HG02970 (cell line): Measurements from ENCODE around the gene TANC1.

Experiments used
- ATAC-seq: cut with Tn5 transposase; IDR thresholded peaks from one replicate; pipeline ENCODE4 v1.9.1; 2021; ENCODE audit warnings: mild to moderate bottlenecking, moderate library complexity, moderate number of reproducible peaks; ENCODE audit not compliant: unreplicated experiment, low FRiP score

The TANC1 gene

DNA sequence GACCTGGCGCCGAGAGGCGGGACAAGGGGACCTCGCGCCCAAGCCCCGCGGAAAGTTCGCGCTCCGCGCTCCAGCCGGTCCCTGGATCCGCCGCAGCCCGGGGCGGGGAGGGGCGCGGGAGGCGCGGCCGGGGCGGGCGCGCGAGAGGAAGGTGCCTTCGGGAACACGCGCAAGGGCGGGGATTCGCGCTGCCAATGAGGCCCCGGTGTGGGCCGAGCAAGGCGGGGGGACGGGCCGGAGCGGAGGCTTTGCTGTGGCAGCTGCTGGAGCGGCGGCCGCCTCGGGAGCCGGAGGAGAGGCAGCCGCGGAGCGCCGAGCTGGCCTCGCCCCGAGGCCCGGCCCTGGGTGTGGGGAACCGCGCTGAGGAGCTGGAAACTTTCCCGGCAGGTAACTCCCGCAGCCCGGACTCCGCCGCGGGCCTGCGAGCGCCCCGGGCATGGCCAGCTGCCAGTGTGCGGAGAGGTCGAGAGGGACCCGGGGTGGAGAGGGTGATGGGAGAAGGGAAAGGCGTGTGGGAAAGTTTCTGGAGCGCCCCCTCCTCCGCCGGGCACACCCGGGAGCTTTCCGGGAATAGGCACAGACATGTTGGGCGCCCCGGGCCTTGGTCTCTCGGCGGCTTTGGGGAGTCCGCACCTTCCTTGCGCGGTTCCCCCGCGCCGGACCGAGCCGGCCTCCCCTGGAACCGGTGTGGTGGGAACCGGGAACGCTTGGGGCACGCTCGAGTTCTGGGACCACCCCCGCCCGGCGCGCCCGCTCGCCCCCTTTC lies at the start of gene TANC1:
Gene TANC1 (plus strand): TSS at position 245 of the 766 bp plus-strand sequence. CDS start 97,271 bp downstream, outside the sequence.
- peak; percentile 75 for ATAC-seq

DNA sequence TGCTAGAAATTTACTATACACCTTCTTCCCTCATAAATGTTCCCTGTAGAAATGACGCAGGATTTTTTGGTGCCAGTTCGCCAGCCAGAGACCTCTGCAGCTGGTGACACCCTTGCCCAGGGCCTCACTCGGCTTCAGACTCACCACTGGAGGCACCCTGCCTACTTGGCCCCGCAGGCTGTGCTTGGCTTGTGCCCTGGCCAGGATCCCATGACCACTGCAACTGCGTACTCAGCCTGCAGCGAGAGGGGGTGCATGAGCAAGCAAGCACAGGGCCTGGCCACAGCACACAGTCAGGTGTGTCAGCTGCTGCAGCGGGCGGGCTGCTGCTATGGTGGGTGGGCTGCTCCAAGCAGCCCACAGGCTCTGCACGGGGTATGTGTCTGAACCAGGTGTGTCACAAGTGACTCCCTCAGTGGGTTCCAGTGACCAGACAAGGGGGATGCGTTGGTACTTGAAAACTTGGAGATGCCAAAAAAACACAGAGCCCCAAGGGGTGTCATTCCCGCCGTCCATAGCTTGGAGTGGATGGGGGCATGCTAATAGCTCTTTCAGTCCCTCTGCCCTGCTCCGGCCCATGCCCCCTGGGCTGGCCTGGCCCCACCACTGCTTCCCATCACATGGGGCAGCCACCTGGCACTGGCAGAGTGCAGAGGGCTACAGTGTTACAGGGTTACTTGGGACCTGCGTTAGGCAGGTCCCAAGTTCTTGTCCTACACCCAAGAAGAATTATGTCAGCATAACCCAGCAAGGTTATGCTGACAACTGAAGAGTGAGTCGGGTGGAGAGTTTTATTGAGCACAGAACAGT lies 46.6 kb upstream of the TANC1 start:
- ATAC-seq: no peak

DNA sequence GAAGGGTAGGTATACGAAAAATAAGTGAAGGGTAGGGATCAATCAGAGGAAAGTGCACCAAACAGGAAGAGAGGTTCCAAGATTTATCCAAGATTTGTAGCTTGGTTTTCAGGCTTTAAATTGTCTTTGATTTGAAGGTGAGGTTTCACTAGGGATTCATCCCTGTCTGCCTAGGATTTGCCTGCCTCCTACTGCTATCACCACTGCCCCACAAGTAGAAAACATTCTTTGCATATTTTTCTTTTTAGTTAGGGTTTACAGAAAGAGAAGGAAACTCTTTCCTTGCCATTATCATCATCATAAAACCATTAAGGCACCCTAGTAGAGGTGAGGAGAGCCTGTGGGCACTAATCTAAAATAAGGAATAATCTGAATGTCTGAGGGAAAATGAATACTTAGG lies 45.8 kb upstream of the TANC1 start:
- ATAC-seq: no peak

- no peak for ATAC-seq
Observed at GRCh38 chr2:158923180-158923594, 45.3 kb upstream of the TANC1 start.

GRCh38 chr2:158923641-158924040 lies 44.8 kb upstream of the TANC1 start:
- ATAC-seq: no peak

GRCh38 chr2:158926478-158926948 lies 41.9 kb upstream of the TANC1 start:
- ATAC-seq: no peak

DNA sequence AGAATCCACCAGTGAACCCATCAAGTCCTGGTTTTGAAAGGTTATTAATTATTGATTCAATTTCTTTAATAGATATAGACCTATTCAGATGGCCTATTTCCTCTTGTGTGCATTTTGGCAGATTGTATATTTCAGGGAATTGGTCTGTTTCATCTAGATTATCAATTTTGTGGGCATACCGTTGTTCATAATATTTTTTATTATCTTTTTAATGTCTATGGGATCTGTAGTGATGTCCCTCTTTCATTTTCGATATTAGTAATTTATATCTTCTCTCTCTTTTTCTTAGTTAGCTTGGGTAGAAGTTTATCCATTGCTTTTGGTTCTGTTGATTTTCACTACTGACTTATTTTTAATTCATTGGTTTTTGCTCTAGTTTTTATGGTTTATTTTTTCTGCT lies 39.9 kb upstream of the TANC1 start:
- no peak for ATAC-seq

DNA sequence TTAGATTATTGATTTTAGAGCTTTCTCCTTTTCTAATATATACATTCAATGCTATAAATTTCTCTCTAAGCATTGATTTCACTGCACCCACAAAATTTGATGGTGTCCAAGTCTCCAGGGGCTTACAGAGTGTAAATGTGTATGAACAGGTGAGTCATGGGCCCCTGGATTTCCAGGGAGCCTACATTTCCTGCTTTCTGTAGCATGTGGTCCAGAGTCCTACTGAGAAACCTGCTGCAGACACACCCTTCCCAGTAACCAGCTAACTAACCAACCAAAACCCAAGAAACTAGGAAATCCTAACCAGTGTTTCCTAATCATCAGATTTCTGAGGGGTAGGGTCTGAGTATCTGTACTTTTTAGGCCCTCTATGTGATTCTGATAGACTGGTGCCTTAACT lies 39.5 kb upstream of the TANC1 start:
- ATAC-seq: no peak

DNA sequence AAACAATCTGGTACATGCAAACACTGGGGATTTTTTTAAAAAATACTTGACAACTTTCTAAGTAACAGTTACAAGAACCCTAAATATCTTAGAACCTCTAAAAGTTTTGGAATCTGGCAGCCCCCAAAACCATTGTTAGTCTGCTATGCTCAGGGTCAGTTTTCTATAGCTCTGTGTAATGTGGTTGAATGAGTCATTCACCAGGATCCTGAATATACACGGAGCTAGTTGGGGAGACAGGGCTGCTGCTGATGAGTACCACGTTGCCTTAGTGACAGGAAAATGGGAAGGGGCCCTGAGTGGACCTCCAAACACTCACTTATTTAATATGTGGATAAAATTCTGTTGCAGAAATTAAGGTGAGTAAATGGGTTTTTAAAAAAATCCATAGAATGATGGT lies 36.9 kb upstream of the TANC1 start:
- no peak for ATAC-seq

DNA sequence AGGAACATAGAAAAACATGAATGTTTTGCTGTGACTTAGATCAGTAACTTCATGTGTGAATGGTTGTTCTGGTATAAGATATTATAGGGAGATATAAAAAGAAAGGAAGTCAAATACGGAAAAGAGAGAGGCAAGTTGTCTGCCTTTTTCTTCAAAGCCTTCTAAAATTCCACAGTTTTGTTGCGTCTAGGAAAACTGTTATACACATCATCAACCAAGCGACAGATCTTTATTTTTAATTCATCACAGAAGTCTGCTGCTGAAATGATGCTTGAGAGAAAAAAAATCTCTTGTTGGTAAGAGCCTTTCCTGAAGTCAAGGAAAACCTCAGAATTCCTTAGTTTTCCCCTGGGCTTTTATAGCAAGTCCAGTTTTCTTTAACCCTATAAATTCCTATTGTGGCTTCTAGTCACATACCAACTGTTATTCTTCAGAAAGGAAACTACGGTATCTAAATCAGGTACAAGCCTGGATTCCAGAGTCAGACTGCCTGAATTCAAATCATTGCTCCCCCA lies 36.3 kb upstream of the TANC1 start:
- ATAC-seq: no peak

DNA sequence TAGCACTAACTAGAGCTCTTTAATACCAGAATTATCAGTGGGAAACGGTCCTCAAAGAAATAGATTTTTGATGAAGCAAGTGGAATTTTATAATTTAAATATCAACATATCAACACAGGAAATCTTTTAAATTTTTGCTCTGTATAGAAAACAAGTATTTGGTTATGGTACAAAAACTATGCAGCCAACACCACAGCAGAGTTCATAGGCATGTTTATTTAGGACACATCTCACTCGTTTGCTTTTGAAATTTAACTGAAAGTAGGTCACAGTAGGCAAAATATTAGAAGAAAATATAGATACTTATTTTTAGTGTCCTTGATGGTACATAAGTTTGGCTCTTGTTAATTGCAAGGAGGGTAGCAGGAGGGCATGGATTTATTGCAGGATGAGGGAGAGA lies 34.3 kb upstream of the TANC1 start:
- ATAC-seq: no peak

DNA sequence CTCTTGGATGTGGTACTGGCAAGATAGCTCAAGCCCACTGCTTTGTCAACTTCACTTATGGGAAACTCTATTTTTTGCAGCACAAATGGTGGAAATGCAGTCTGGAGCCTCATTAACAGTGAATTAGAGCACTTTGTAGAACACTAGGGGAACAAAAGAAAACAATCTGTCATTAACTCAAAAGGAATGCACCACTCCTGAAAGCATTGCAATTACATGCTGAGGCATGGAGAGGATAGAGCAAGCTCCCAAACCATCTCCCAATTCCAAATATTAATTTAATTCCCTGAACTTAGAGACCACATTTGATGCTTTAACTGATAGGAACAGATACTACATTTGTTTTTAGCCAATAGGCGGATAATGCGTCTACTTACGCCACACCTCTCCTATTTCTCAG lies 32.8 kb upstream of the TANC1 start:
- ATAC-seq: no peak

GRCh38 chr2:158936978-158937377 lies 31.5 kb upstream of the TANC1 start:
- no peak for ATAC-seq

- no peak for ATAC-seq
Observed at GRCh38 chr2:158940356-158940755, 28.1 kb upstream of the TANC1 start.

- ATAC-seq: no peak
Observed at GRCh38 chr2:158943973-158944372, 24.5 kb upstream of the TANC1 start.

GRCh38 chr2:158948964-158949699 lies 19.3 kb upstream of the TANC1 start:
- ATAC-seq: no peak

DNA sequence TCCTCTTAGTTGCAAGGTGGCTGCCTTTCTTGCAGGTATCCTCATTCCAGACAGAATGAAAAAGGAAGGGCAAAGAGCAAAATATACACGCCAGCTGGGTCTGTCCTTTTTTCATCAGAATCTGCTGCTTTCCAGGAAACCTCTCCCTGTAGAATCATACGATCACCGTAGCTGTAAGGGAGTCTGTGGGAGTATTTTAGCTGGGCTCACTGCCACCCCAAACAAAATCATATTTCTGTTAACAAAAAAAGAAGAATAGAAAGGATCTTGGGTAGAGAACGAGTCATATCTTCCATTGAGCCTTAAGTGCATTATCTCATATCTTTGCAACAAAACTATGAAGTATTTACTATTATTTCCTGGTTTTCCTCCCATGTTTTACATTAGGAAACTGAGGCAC lies 15.0 kb upstream of the TANC1 start:
- ATAC-seq: no peak

- ATAC-seq: no peak
Observed at GRCh38 chr2:158953926-158954763, 14.3 kb upstream of the TANC1 start.

DNA sequence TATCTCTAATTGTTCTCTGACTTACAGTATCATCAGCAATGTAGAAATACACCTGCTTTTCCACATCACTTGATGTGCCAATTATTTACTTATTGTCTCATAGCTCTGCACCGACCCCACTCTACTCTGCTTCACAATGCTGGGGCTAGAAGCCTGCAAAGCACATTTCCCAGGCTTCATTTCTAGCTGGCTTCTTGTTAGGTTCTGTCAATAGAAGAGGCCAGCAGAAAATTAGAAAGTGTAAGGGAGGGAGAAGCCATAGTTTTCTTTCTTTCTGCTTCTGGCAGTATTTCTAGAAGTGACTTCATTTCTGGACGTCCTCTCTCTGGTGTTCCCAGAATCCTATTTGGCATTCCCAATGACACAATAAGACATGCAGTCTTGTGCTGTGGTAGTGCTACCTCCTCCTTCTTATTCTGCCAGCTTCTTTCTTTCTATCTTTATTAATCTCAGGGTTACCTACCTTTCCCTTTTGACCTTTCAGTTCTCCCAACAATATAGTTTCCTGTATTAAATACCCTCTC lies 12.5 kb upstream of the TANC1 start:
- ATAC-seq: no peak

DNA sequence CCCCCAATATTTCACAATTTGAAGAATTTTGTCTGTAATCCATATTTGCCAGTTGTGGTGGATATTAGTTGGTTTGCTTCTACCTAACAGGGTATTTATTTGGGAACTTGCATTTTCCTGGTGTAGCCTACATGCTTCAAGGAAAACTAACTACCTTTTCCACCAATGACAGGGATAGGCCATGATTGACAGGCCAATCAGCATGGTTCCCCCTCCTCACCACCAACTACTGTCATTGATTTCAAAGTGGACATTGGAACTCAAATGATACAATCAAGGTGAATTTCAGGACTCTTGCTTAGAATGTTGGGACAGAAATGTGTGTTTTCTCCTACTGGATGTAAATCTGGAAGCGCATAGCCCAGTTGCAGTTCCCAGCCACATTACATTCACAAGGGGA lies 10.1 kb upstream of the TANC1 start:
- no peak for ATAC-seq
